ENCODE measurements around the gene TBATA.

The TBATA gene

GRCh38 chr10:70773965-70774809 is 11.0 kb downstream of the TBATA start:
- Histone ChIP-seq H3K27ac (ENCODE audit: low read depth, low read length, poor library complexity, severe bottlenecking) (no peak overlapping the region), H3K4me3 (ENCODE audit: low read depth, low read length, poor library complexity, severe bottlenecking) (no peak overlapping the region), H3F3A (ENCODE audit: insufficient read depth, low read length) (no peaks in the 10 kb centered on the region), H2AFZ (ENCODE audit: low read length) (no peak overlapping the region), H3K9me3 (ENCODE audit: low read length) (no peaks in the 10 kb centered on the region), H3K27me3 (ENCODE audit: insufficient read depth, low read length) (no peaks in the 10 kb centered on the region; the same call in 1 of the 2 replicates), H3K36me3 (ENCODE audit: insufficient read depth, low read length) (no peaks in the 10 kb centered on the region), H3K4me2 (ENCODE audit: low read length) (no peak overlapping the region), H3K9ac (ENCODE audit: low read length) (no peak overlapping the region), H3K9me2 (ENCODE audit: low read depth, low read length) (no peaks in the 10 kb centered on the region), H4K20me1 (ENCODE audit: insufficient read depth, low read length) (no peaks in the 10 kb centered on the region), H3K79me2 (ENCODE audit: insufficient read depth, low read length) (no peaks in the 10 kb centered on the region), H3K4me1 (ENCODE audit: insufficient read depth, low read length, severe bottlenecking) (no peaks in the 10 kb centered on the region)
- TF ChIP-seq EZH2 (IDR thresholded peaks at IDR 0.05; ENCODE audit: borderline replicate concordance, low read length) = no peak
- TF ChIP-seq, protein P1, sequence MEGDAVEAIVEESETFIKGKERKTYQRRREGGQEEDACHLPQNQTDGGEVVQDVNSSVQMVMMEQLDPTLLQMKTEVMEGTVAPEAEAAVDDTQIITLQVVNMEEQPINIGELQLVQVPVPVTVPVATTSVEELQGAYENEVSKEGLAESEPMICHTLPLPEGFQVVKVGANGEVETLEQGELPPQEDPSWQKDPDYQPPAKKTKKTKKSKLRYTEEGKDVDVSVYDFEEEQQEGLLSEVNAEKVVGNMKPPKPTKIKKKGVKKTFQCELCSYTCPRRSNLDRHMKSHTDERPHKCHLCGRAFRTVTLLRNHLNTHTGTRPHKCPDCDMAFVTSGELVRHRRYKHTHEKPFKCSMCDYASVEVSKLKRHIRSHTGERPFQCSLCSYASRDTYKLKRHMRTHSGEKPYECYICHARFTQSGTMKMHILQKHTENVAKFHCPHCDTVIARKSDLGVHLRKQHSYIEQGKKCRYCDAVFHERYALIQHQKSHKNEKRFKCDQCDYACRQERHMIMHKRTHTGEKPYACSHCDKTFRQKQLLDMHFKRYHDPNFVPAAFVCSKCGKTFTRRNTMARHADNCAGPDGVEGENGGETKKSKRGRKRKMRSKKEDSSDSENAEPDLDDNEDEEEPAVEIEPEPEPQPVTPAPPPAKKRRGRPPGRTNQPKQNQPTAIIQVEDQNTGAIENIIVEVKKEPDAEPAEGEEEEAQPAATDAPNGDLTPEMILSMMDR (IDR thresholded peaks at IDR 0.05; ENCODE audit: low read length) = no peak

DNA sequence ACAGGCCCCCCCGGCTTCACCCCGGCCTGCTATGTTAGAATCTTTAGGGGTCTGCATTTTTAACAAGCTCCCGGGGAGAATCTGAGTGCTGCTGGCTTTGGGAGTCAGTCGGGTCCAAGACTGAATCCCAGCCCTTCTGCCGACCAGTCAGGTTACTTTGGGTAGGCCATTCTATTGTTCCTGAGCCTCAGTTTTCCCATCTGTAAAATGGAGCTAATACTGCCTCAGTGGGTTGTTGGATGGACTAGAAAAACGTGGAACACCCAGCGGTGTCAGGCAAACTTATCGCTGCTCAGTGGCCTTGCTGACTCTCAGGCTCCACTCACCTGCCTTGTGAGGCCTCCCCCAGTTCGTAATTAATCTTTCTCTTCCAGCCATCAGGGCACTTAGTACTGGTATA is 11.7 kb downstream of the TBATA start:
- H3K79me2 ChIP-seq (ENCODE audit: insufficient read depth, low read length) = no peaks in the 10 kb centered on the region
- H3K9ac ChIP-seq (ENCODE audit: low read length) = no peak overlapping the region
- no peaks in the 10 kb centered on the region for H3K9me2 ChIP-seq (ENCODE audit: low read depth, low read length)
- no peaks in the 10 kb centered on the region for H3F3A ChIP-seq (ENCODE audit: insufficient read depth, low read length)
- no peak overlapping the region for H2AFZ ChIP-seq (ENCODE audit: low read length)
- no peak overlapping the region for H3K4me3 ChIP-seq (ENCODE audit: low read depth, low read length, poor library complexity, severe bottlenecking)
- H4K20me1 ChIP-seq (ENCODE audit: insufficient read depth, low read length) = no peaks in the 10 kb centered on the region
- no peaks in the 10 kb centered on the region; the same call in 1 of the 2 replicates for H3K27me3 ChIP-seq (ENCODE audit: insufficient read depth, low read length)
- H3K36me3 ChIP-seq (ENCODE audit: insufficient read depth, low read length) = no peaks in the 10 kb centered on the region
- TF ChIP-seq EZH2 (IDR thresholded peaks at IDR 0.05; ENCODE audit: borderline replicate concordance, low read length) = no peak
- TF ChIP-seq, protein P1 (IDR thresholded peaks at IDR 0.05; ENCODE audit: low read length) = no peak
- no peaks in the 10 kb centered on the region for H3K4me1 ChIP-seq (ENCODE audit: insufficient read depth, low read length, severe bottlenecking)
- H3K9me3 ChIP-seq (ENCODE audit: low read length) = no peaks in the 10 kb centered on the region
- no peak overlapping the region for H3K27ac ChIP-seq (ENCODE audit: low read depth, low read length, poor library complexity, severe bottlenecking)
- no peak overlapping the region for H3K4me2 ChIP-seq (ENCODE audit: low read length)

GRCh38 chr10:70772627-70773026 is 12.6 kb downstream of the TBATA start:
- Histone ChIP-seq H3K4me1 (ENCODE audit: insufficient read depth, low read length, severe bottlenecking) (no peaks in the 10 kb centered on the region), H3K9me3 (ENCODE audit: low read length) (no peaks in the 10 kb centered on the region), H3F3A (ENCODE audit: insufficient read depth, low read length) (no peaks in the 10 kb centered on the region), H4K20me1 (ENCODE audit: insufficient read depth, low read length) (no peaks in the 10 kb centered on the region), H3K4me3 (ENCODE audit: low read depth, low read length, poor library complexity, severe bottlenecking) (no peak overlapping the region), H2AFZ (ENCODE audit: low read length) (no peak overlapping the region), H3K9ac (ENCODE audit: low read length) (no peak overlapping the region), H3K36me3 (ENCODE audit: insufficient read depth, low read length) (no peaks in the 10 kb centered on the region), H3K4me2 (ENCODE audit: low read length) (no peak overlapping the region), H3K79me2 (ENCODE audit: insufficient read depth, low read length) (no peaks in the 10 kb centered on the region), H3K27ac (ENCODE audit: low read depth, low read length, poor library complexity, severe bottlenecking) (no peak overlapping the region), H3K27me3 (ENCODE audit: insufficient read depth, low read length) (no peaks in the 10 kb centered on the region; the same call in 1 of the 2 replicates), H3K9me2 (ENCODE audit: low read depth, low read length) (no peaks in the 10 kb centered on the region)
- TF ChIP-seq, protein P1 (IDR thresholded peaks at IDR 0.05; ENCODE audit: low read length) = no peak
- TF ChIP-seq EZH2 (IDR thresholded peaks at IDR 0.05; ENCODE audit: borderline replicate concordance, low read length) = no peak

All from OCI-LY1 (cell line).